Left lung (tissue), 10 donors: ENCODE data around the gene GRN. TPM values are rescaled to one million over a fixed set of nuclear protein-coding genes. Genes with fewer than 3 reads are reported as not detected.
"Not testable (repeated sequence)": the region's sequence is repeated elsewhere in the genome, so short reads cannot be mapped to it uniquely, and the experiment has no call there.

Experiments used
- ATAC-seq: fragments of 200-7000 bp; cut with Tn5 transposase; one replicate; pipeline ENCODE4 v1.9.1; 2020; ENCODE audit warnings: moderate library complexity
- DNase-seq, 4 donors: peaks; one replicate each; pipeline ENCODE4 v3.0.0-alpha.2; 2013 to 2020
- H3K27ac ChIP-seq, 2 donors: fragments of 200-600 bp; sonication (generic) in 1 of 2; one replicate each; pipeline versions ENCODE4 v1.5.0 to v1.8.0; 2020 to 2021
- H3K27me3 ChIP-seq, 2 donors: fragments of 200-600 bp; sonication (generic) in 1 of 2; one replicate each; pipeline versions ENCODE4 v1.5.0 to v1.8.0; 2020 to 2021
- H3K36me3 ChIP-seq, 2 donors: fragments of 200-600 bp; sonication (generic) in 1 of 2; one replicate each; pipeline versions ENCODE4 v1.5.0 to v1.8.0; 2020 to 2021
- H3K4me1 ChIP-seq, 2 donors: fragments of 200-600 bp; one replicate each; pipeline ENCODE4 v1.8.0; 2021
- H3K4me3 ChIP-seq, 2 donors: fragments of 200-600 bp; sonication (generic) in 1 of 2; one replicate each; pipeline versions ENCODE4 v1.5.0 to v1.8.0; 2020 to 2021; ENCODE audit warnings: mild to moderate bottlenecking in 1 of 2
- H3K9me3 ChIP-seq, 2 donors: fragments of 200-600 bp; sonication (generic) in 1 of 2; one replicate each; pipeline versions ENCODE4 v1.5.0 to v1.8.0; 2020 to 2021
- intact Hi-C, 2 donors: fragments of 100-400 bp; cut with DNase I; formaldehyde crosslinking; loops; one replicate each; pipeline versions ENCODE4 v1.11.2 to v1.14.2; 2022
- polyA plus RNA-seq, 6 donors: library from polyadenylated mRNA; unstranded; fragments of 120-200 nt; gene quantifications; one replicate each; pipeline ENCODE4 v1.2.1, GENCODE V29; 2013; ENCODE audit not compliant: insufficient read length in 6 of 6
- total RNA-seq, 2 donors: library from RNA; stranded (reverse); fragmentation: NEBNext Ultra II Directional; extraction: Animal tissue kit (Norgen Biotek cat#: 25700); gene quantifications; one replicate each; pipeline ENCODE4 v1.2.1, GENCODE V29; 2021
- TF ChIP-seq, protein P1 (sequence below), 2 donors: fragments of 200-600 bp; sonication (generic) in 1 of 2; IDR thresholded peaks; one replicate each; pipeline versions ENCODE4 v1.5.0 to v1.8.0; 2021; ENCODE audit warnings: antibody characterized with exemption in 2 of 2
- donor health status: DM: no; HTN: yes; CAD: no.
- donor health status: DM: no; HTN: no; CAD: no.

Gene GRN
- total and polyA plus RNA-seq, 8 donors: 199 to 616 (median 235) TPM

DNA sequence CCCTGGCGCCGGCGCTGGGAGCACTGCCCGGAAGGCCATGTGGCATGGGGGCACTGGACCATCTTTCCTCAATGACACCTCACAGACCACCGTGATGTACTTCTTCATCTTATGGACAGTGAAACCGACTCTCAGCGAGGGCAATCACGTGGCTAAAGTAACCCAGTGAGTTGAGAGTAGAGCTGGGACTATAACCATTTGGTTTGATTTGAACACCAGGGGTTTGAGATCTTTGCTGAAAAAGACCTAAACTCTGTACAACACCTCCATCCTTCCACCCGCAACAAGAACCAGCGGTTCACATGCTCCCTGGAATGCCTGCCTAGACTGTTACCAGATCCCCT lies 41.1 kb downstream of the GRN start:
- ATAC-seq (no peak), DNase-seq (no peak)
- peak overlapping the region; percentile 46 to 47 for H3K4me3 ChIP-seq
- intact Hi-C loops: no loop called here
- peaks cover 12 to 17% of the 10 kb centered on the region in 2 donors for H3K4me1 ChIP-seq
- H3K27me3 ChIP-seq: peaks cover 0 to 49% of the 10 kb centered on the region in 2 donors
- no peaks in the 10 kb centered on the region for H3K36me3 ChIP-seq
- H3K9me3 ChIP-seq: no peaks in the 10 kb centered on the region
- TF ChIP-seq, protein P1, sequence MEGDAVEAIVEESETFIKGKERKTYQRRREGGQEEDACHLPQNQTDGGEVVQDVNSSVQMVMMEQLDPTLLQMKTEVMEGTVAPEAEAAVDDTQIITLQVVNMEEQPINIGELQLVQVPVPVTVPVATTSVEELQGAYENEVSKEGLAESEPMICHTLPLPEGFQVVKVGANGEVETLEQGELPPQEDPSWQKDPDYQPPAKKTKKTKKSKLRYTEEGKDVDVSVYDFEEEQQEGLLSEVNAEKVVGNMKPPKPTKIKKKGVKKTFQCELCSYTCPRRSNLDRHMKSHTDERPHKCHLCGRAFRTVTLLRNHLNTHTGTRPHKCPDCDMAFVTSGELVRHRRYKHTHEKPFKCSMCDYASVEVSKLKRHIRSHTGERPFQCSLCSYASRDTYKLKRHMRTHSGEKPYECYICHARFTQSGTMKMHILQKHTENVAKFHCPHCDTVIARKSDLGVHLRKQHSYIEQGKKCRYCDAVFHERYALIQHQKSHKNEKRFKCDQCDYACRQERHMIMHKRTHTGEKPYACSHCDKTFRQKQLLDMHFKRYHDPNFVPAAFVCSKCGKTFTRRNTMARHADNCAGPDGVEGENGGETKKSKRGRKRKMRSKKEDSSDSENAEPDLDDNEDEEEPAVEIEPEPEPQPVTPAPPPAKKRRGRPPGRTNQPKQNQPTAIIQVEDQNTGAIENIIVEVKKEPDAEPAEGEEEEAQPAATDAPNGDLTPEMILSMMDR (IDR thresholded peaks at IDR 0.05): no peak
- H3K27ac ChIP-seq: no peak overlapping the region

DNA sequence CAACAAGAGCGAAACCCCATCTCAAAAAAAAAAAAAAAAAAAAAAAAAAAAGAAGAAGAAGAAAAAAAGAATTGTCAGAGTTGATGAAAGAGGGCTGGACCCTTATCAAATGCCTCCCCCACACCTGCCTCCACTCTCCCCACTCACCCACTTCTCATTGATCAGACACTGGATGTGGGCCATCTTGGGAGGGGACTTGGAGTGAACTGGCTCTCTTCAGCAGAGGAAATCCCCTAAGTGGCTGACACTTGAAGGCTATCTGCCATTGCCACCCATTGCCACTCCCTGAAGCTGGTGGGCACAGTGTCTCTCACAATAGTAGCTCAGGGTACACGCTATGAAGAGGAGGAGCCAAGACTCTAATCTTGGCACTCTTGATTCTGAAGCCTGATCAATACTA lies 42.7 kb downstream of the GRN start:
- ATAC-seq (no peak), DNase-seq (no peak)
- intact Hi-C loops: no loop called here
- no peaks in the 10 kb centered on the region for H3K36me3 ChIP-seq
- H3K4me3 ChIP-seq: no peak overlapping the region
- H3K4me1 ChIP-seq: peaks cover 12 to 17% of the 10 kb centered on the region in 2 donors
- H3K9me3 ChIP-seq: no peaks in the 10 kb centered on the region
- no peak overlapping the region for H3K27ac ChIP-seq
- H3K27me3 ChIP-seq: peaks cover 0 to 43% of the 10 kb centered on the region in 2 donors
- TF ChIP-seq, protein P1 (IDR thresholded peaks at IDR 0.05): no peak

DNA sequence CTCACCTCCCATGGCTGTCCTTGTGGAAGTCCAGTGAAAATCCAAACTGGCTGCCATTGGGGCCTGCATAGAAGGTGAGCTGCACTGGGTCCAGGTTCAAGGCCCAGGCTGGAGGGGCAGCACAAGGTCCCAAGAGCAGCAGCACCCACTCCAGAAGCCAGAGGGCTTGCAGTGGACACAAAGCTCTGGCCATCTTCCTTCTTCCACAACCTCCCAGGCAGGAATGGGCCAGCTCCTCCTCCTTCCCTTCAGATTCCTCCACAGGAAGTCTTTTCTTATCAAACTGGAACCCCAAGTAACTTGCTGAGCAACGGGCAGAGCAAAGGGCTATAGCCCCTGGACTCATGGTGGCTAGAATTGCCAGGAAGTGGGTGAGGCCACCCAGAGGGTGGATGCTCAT lies 44.2 kb downstream of the GRN start, which contains the start of gene ITGA2B:
TSS of gene ITGA2B (minus strand) at position 369 of the 400 bp plus-strand sequence. CDS start at position 193, 176 bp downstream.
- intact Hi-C loops: no loop called here

DNA sequence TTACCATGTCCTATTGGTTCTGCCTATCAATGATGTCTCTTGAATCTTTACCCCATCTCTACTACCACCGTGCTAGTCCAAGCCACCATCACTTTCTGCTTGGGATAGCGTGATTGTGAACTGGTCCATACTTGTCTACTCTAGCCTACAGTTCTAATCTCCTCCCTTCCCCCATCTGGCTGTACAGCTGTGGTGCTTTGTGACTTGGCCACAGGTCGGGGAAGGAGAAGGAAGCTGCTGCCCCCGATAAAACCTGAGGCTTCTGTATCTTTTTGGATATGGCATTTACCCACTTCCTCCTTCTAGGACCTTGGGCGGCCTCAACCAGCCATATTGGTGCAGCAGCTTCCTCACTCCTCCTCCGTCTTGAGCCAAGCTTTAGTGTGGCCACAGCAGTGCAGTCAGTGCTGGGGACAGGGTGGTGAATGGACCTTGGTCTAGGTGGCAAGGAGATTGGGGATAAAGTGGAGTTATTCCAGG lies 44.7 kb downstream of the GRN start:
- ATAC-seq: no peak
- Histone ChIP-seq H3K36me3 (no peaks in the 10 kb centered on the region), H3K27me3 (peaks cover 0 to 23% of the 10 kb centered on the region in 2 donors), H3K27ac (no peak overlapping the region), H3K9me3 (no peaks in the 10 kb centered on the region), H3K4me1 (peaks cover 10 to 14% of the 10 kb centered on the region in 2 donors), H3K4me3 (no peak overlapping the region)
- TF ChIP-seq, protein P1 (IDR thresholded peaks at IDR 0.05): no peak
- intact Hi-C loops: loop anchor here in 1 of 2 donors (10.0 kb wide), 1 partner anchor 115 kb away; the partner anchor contains the start of gene GPATCH8
- no peak for DNase-seq

More for the DNA sequence above, 44.2 kb downstream of the GRN start, which contains the start of gene ITGA2B:
- Histone ChIP-seq H3K27me3 (peaks cover 0 to 28% of the 10 kb centered on the region in 2 donors), H3K27ac (no peak within 1 kb of the TSS), H3K4me3 (no peak within 1 kb of the TSS), H3K36me3 (no peaks in the 10 kb centered on the region), H3K4me1 (peaks cover 12 to 17% of the 10 kb centered on the region in 2 donors), H3K9me3 (no peaks in the 10 kb centered on the region)
- DNase-seq (no peak), ATAC-seq (no peak)
- TF ChIP-seq, protein P1 (IDR thresholded peaks at IDR 0.05): no peak

DNA sequence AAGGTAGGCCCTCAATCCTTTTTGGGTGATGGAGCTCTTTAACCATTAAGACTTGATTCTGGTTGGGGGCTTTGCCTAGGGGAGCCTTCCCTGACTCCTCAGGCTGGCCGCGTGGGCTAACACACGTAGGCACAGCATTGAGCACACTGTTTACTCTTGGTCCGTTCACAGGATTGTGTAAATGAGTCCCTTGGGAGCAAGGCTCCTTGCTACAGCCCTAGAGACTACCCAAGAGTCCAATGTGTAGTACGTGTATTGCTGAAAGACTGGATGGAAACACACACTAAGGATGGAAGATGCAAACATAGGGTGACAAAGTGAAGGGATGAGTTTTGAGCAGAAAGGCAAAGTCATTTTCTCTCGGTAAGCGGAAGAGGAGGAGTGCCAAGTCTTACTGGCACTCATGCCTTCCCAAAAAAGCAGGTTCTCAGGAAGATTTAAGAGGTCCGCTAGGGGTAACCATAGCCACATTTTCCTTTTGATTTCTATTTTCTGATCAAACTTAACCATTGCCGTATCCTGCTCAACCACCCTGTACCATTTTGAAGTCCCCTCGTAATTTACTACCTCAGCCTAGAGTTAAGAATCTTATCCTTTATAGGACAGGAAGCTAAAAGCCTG lies 45.3 kb downstream of the GRN start:
- no peaks in the 10 kb centered on the region for H3K36me3 ChIP-seq
- peaks cover 0 to 17% of the 10 kb centered on the region in 2 donors for H3K27me3 ChIP-seq
- no peak overlapping the region for H3K4me3 ChIP-seq
- TF ChIP-seq, protein P1 (IDR thresholded peaks at IDR 0.05): no peak
- DNase-seq: no peak
- intact Hi-C loops: loop anchor here in 1 of 2 donors (10.0 kb wide), 1 partner anchor 114 kb away; the partner anchor contains the start of gene GPATCH8
- H3K9me3 ChIP-seq: no peaks in the 10 kb centered on the region
- peaks cover 5 to 8% of the 10 kb centered on the region in 2 donors for H3K4me1 ChIP-seq
- no peak for ATAC-seq
- H3K27ac ChIP-seq: no peak overlapping the region

DNA sequence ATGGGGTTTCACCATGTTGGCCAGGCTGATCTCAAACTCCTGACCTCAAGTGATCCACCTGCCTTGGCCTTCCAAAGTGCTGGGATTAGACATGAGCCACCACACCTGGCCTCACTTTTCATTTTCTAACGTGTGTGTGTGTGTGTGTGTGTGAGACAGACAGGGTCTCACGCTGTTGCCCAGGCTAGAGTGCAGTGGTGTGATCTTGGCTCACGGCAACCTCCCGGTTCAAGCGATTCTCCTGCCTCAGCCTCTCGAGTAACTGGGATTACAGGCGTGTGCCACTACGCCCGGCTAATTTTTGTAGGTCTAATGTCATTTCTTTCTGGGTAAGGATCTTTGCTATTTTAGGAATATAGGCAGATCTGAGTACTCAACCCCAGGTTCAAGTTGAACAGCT lies 49.0 kb downstream of the GRN start:
- not testable (repeated sequence) for H3K27me3 ChIP-seq, H3K4me3 ChIP-seq, H3K27ac ChIP-seq, H3K9me3 ChIP-seq, H3K4me1 ChIP-seq, ATAC-seq, DNase-seq
- peaks cover 0 to 25% of the 10 kb centered on the region in 2 donors for H3K36me3 ChIP-seq
- intact Hi-C loops: loop anchor here in 1 of 2 donors (10.0 kb wide), 1 partner anchor 111 kb away; the partner anchor contains the start of gene GPATCH8
